H9 (cell line): Measurements from ENCODE around the gene COPE. TPM values are rescaled to one million over a fixed set of nuclear protein-coding genes. Genes with fewer than 3 reads are reported as not detected.
A peak's percentile ranks its signal among the peaks of the same experiment; 100 is the strongest.

Experiments used
- DNase-seq: peaks from one replicate; pipeline ENCODE4 v3.0.0-alpha.2; 2017
- H2AFZ ChIP-seq: one replicate; pipeline ENCODE4 v1.6.1; 2013; ENCODE audit warnings: mild to moderate bottlenecking, low read length, control low read depth, moderate library complexity
- H2AK5ac ChIP-seq: 2 replicates; pipeline ENCODE4 v1.6.1; 2013; ENCODE audit warnings: low read length, control low read depth, mixed read lengths; ENCODE audit not compliant: insufficient read length
- H2BK120ac ChIP-seq: one replicate; pipeline ENCODE4 v1.6.1; 2013; ENCODE audit warnings: low read depth, mild to moderate bottlenecking, low read length, control low read depth, inconsistent platforms; ENCODE audit not compliant: poor library complexity, severe bottlenecking
- H2BK12ac ChIP-seq: 2 replicates; pipeline ENCODE4 v1.6.1; 2013; ENCODE audit warnings: low read length, control low read depth, mixed read lengths, low read depth; ENCODE audit not compliant: insufficient read length
- H2BK15ac ChIP-seq: 2 replicates; pipeline ENCODE4 v1.6.1; 2013; ENCODE audit warnings: low read depth, low read length, control low read depth
- H2BK20ac ChIP-seq: one replicate; pipeline ENCODE4 v1.6.1; 2013; ENCODE audit warnings: low read depth, mild to moderate bottlenecking, low read length, control low read depth, inconsistent platforms; ENCODE audit not compliant: poor library complexity, severe bottlenecking
- H2BK5ac ChIP-seq: 2 replicates; pipeline ENCODE4 v1.6.1; 2013; ENCODE audit warnings: low read length, control low read depth, mixed read lengths; ENCODE audit not compliant: insufficient read length
- H3K14ac ChIP-seq: 2 replicates; pipeline ENCODE4 v1.6.1; 2013; ENCODE audit warnings: low read length, control low read depth; ENCODE audit not compliant: insufficient read depth
- H3K18ac ChIP-seq: 2 replicates; pipeline ENCODE4 v1.6.1; 2013; ENCODE audit warnings: low read depth, mild to moderate bottlenecking, mixed read lengths, low read length, control low read depth; ENCODE audit not compliant: insufficient read length
- H3K23ac ChIP-seq: 2 replicates; pipeline ENCODE4 v1.6.1; 2013; ENCODE audit warnings: low read length, control low read depth, mixed read lengths, low read depth; ENCODE audit not compliant: insufficient read length
- H3K23me2 ChIP-seq: 2 replicates; pipeline ENCODE4 v1.6.1; 2013; ENCODE audit warnings: low read depth, mild to moderate bottlenecking, mixed read lengths, low read length, control low read depth; ENCODE audit not compliant: insufficient read length, poor library complexity, severe bottlenecking
- H3K27ac ChIP-seq: 2 replicates; pipeline ENCODE4 v1.5.1; 2013; ENCODE audit warnings: low read length, control low read depth, mixed read lengths, low read depth; ENCODE audit not compliant: insufficient read length
- H3K27me3 ChIP-seq: 2 replicates; pipeline ENCODE4 v1.6.1; 2013; ENCODE audit warnings: low read length, control low read depth, inconsistent platforms; ENCODE audit not compliant: insufficient read depth
- H3K4ac ChIP-seq: 2 replicates; pipeline ENCODE4 v1.6.1; 2013; ENCODE audit warnings: low read depth, mild to moderate bottlenecking, control low read depth, inconsistent platforms, low read length, moderate library complexity
- H3K4me1 ChIP-seq: 2 replicates; pipeline ENCODE4 v1.6.1; 2013; ENCODE audit warnings: low read length, control low read depth, inconsistent platforms; ENCODE audit not compliant: insufficient read depth
- H3K4me2 ChIP-seq: 2 replicates; pipeline ENCODE4 v1.6.1; 2013; ENCODE audit warnings: low read length, control low read depth, mixed read lengths; ENCODE audit not compliant: insufficient read length, insufficient read depth
- H3K56ac ChIP-seq: 2 replicates; pipeline ENCODE4 v1.6.1; 2013; ENCODE audit warnings: low read depth, mild to moderate bottlenecking, mixed read lengths, low read length, control low read depth; ENCODE audit not compliant: insufficient read length
- H3K79me1 ChIP-seq: 2 replicates; pipeline ENCODE4 v1.6.1; 2013; ENCODE audit warnings: low read depth, mild to moderate bottlenecking, moderate library complexity, low read length, control low read depth, inconsistent platforms; ENCODE audit not compliant: insufficient read depth, poor library complexity, severe bottlenecking
- H3K79me2 ChIP-seq: 2 replicates; pipeline ENCODE4 v1.6.1; 2013; ENCODE audit warnings: low read length, control low read depth, inconsistent platforms; ENCODE audit not compliant: insufficient read depth
- H3K9ac ChIP-seq: 2 replicates; pipeline ENCODE4 v1.6.1; 2013; ENCODE audit warnings: low read length, control low read depth, mixed read lengths; ENCODE audit not compliant: insufficient read length; ENCODE audit errors: extremely low read depth
- H3K9me3 ChIP-seq: one replicate; pipeline ENCODE4 v1.6.1; 2013; ENCODE audit warnings: low read depth, low read length, inconsistent platforms; ENCODE audit not compliant: control insufficient read depth
- H3T11ph ChIP-seq: one replicate; pipeline ENCODE4 v1.6.1; 2013; ENCODE audit warnings: mild to moderate bottlenecking, low read length, control low read depth, inconsistent platforms
- H4K20me1 ChIP-seq: one replicate; pipeline ENCODE4 v1.6.1; 2013; ENCODE audit not compliant: control insufficient read depth, insufficient read length, insufficient read depth
- H4K5ac ChIP-seq: 2 replicates; pipeline ENCODE4 v1.6.1; 2013; ENCODE audit warnings: low read depth, mild to moderate bottlenecking, mixed read lengths, low read length, control low read depth; ENCODE audit not compliant: insufficient read length
- H4K8ac ChIP-seq: replicated peaks from 2 replicates; pipeline ENCODE4 v1.6.1; 2013; ENCODE audit warnings: low read length, control low read depth, mixed read lengths, low read depth; ENCODE audit not compliant: insufficient read length
- H4K91ac ChIP-seq: 2 replicates; pipeline ENCODE4 v1.6.1; 2013; ENCODE audit warnings: low read depth, mild to moderate bottlenecking, moderate library complexity, mixed read lengths, low read length, control low read depth; ENCODE audit not compliant: insufficient read length
- H3K27ac Mint-ChIP-seq, 3 experiments: 2 replicates in 2 of 3; 3 replicates in 1 of 3; pipeline ENCODE4 v1.8.0; 2020 to 2021; ENCODE audit warnings: mixed read lengths in 3 of 3, mild to moderate bottlenecking in 1 of 3, moderate library complexity in 1 of 3
- H3K27me3 Mint-ChIP-seq: 2 replicates; pipeline ENCODE4 v1.8.0; 2021; ENCODE audit warnings: low read depth, mild to moderate bottlenecking, moderate library complexity, mixed read lengths
- H3K36me3 Mint-ChIP-seq, 3 experiments: 2 replicates in 2 of 3; 3 replicates in 1 of 3; pipeline ENCODE4 v1.8.0; 2020 to 2021; ENCODE audit warnings: low read depth in 3 of 3, mixed read lengths in 3 of 3; ENCODE audit not compliant: insufficient read depth in 1 of 3
- H3K4me1 Mint-ChIP-seq, 2 experiments: 2 replicates each; pipeline ENCODE4 v1.8.0; 2020; ENCODE audit warnings: mixed read lengths in 2 of 2
- H3K4me3 Mint-ChIP-seq, 2 experiments: 2 replicates in 1 of 2; 3 replicates in 1 of 2; pipeline ENCODE4 v1.8.0; 2020 to 2021; ENCODE audit warnings: mild to moderate bottlenecking in 2 of 2, mixed read lengths in 2 of 2, moderate library complexity in 1 of 2
- H3K9me3 Mint-ChIP-seq, 2 experiments: 2 replicates in 1 of 2; 3 replicates in 1 of 2; pipeline ENCODE4 v1.8.0; 2020; ENCODE audit warnings: mild to moderate bottlenecking in 2 of 2, mixed read lengths in 2 of 2, moderate library complexity in 1 of 2
- CTCF ChIP-seq: fragments of 200-600 bp; sonication (generic); conservative IDR thresholded peaks from 3 replicates; pipeline ENCODE4 v1.8.0; 2021; ENCODE audit warnings: antibody characterized with exemption, mild to moderate bottlenecking
- WGBS: extraction: QIAGEN DNeasy Blood & Tissue Kit; methylation state at CpG from one replicate; pipeline ENCODE4 v1.1.7; 2013; ENCODE audit warnings: missing lambda C conversion rate, low lambda C conversion rate, mixed read lengths; ENCODE audit not compliant: insufficient read length; ENCODE audit errors: extremely low coverage; 5-methylcytosine and 5-hydroxymethylcytosine counted together
- long read RNA-seq: library from polyadenylated mRNA; unstranded; transcript quantifications from one replicate; pipeline ENCODE4 v2.0.0, GENCODE V29; 2020
- total RNA-seq: library from RNA; stranded (reverse); gene quantifications from 2 replicates; pipeline ENCODE4 v1.2.1, GENCODE V29; 2021

The COPE gene
- 185 and 198 TPM in 2 replicates for total RNA-seq
- long read RNA-seq, transcript COPE-201 (10 exons, 1,141 nt): major isoform, 700 of 803 reads
- long read RNA-seq, transcript COPE-203 (9 exons, 907 nt): minor isoform, 18 of 803 reads
- long read RNA-seq, transcript COPE-202 (9 exons, 948 nt): minor isoform, 13 of 803 reads
- long read RNA-seq, transcript COPE-211 (11 exons, 1,144 nt): minor isoform, 5 of 803 reads
- long read RNA-seq, partial matches to known transcripts: 4 of 803 reads
- long read RNA-seq, other reads (novel, unspliced or antisense): 63 of 803 reads

- Histone ChIP-seq H3K14ac (peak within 1 kb of the TSS; percentile 72), H3K4me1 (peaks cover 5% of the 10 kb centered on the region; the same call in 1 of the 2 replicates), H2BK12ac (no peak within 1 kb of the TSS), H3K79me1 (peaks cover 7% of the 10 kb centered on the region), H4K20me1 (no peaks in the 10 kb centered on the region), H3K23ac (no peak within 1 kb of the TSS), H3K4ac (no peak within 1 kb of the TSS), H2AK5ac (no peak within 1 kb of the TSS), H2BK5ac (peak within 1 kb of the TSS; percentile 24), H3K4me2 (peak within 1 kb of the TSS; percentile 100), H4K5ac (no peak within 1 kb of the TSS), H3K23me2 (peaks cover 13% of the 10 kb centered on the region), H3K79me2 (peaks cover 9% of the 10 kb centered on the region; the same call in 1 of the 2 replicates), H4K91ac (no peak within 1 kb of the TSS), H3K18ac (peak within 1 kb of the TSS; percentile 71), H2BK120ac (no peak within 1 kb of the TSS), H2BK15ac (no peak within 1 kb of the TSS), H2BK20ac (no peak within 1 kb of the TSS), H3K9me3 (no peaks in the 10 kb centered on the region), H3K27me3 (no peaks in the 10 kb centered on the region), H3K9ac (peak within 1 kb of the TSS; percentile 92), H3K27ac (no peak within 1 kb of the TSS), H4K8ac (no peak within 1 kb of the TSS), H2AFZ (no peak within 1 kb of the TSS), H3T11ph (no peak within 1 kb of the TSS), H3K56ac (no peak within 1 kb of the TSS)
- Mint-ChIP-seq H3K9me3 (no peaks in the 10 kb centered on the region; a peak in 2 of 5 replicates), H3K27ac (peak within 1 kb of the TSS; percentile 91 to 93 (median 91); a peak in 6 of 7 replicates), H3K4me1 (peaks cover 0 to 22% of the 10 kb centered on the region in 2 experiments), H3K4me3 (peak within 1 kb of the TSS; percentile 96 to 99), H3K27me3 (no peaks in the 10 kb centered on the region; the same call in none of the 2 replicates), H3K36me3 (peaks cover 14 to 42% (median 28%) of the 10 kb centered on the region in 3 experiments; a peak in 6 of 7 replicates)
- no CpG with 5 or more reads among the region's 72 CpGs for WGBS
- peak; percentile 99 for DNase-seq
- no peak for TF ChIP-seq CTCF
Observed at GRCh38 chr19:18919086-18919899, at the start of gene COPE, which contains the start of gene DDX49. Gene COPE, minus strand, starts transcription at chr19:18919387. Its CDS starts 39 bp downstream, at chr19:18919348. Gene DDX49, plus strand, starts transcription at chr19:18919715. Its CDS starts 27 bp downstream, at chr19:18919742.
